Measurements from ENCODE around the gene TRIM27. TPM values are rescaled to one million over a fixed set of nuclear protein-coding genes. Genes with fewer than 3 reads are reported as not detected.
"Not testable (repeated sequence)": the region's sequence is repeated elsewhere in the genome, so short reads cannot be mapped to it uniquely, and the experiment has no call there.

TRIM27 gene
- polyA plus RNA-seq, 4 donors, result 64.2 to 94.0 (median 72.8) TPM

DNA sequence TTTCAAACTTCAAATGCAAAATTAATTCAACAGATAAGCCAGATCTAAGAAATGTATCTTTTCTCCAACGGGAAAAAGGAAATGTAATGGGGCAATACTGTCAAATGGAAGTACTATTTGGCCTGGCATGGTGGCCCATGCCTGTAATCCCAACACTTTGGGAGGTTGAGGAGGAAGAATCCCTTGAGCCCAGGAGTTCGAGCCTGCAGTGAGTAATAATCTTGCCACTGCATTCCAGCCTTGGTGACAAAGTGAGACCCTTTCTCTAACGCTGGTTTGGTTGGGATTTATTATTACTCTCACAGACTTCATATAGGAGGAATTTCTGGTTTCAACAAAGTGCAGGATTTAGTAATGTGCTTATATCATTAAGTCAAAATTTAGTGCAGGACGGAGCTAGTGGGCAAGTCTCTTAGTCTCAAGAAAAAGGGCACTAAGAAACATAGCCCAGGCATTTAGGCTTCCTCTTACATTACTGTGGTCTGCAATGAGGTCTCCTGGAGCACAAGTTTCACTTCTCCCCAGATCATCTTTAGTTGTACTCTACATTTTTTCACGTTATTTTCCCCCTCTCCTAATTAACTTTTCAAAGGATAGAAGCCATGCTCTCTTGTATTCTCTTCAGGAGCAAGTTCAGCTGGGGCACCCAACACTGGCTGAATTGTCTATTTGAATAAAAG is 23.1 kb downstream of the TRIM27 start:
- no peak for DNase-seq (ENCODE audit: low read depth in 4 of 4, low spot score in 3 of 4)

- no peak for DNase-seq (ENCODE audit: low read depth in 4 of 4, low spot score in 3 of 4)
These were observed 25.1 kb downstream of the TRIM27 start for GRCh38 chr6:28898710-28898965.

- DNase-seq (ENCODE audit: low read depth in 4 of 4, low spot score in 3 of 4), result no peak
These were observed 26.4 kb downstream of the TRIM27 start for GRCh38 chr6:28897369-28897745.

- peak; percentile 54 to 72 (median 62) for DNase-seq (ENCODE audit: low read depth in 4 of 4, low spot score in 3 of 4)
These were observed 27.0 kb downstream of the TRIM27 start for GRCh38 chr6:28896505-28897368.

- peak; percentile 91 to 97 (median 96) for DNase-seq (ENCODE audit: low read depth in 4 of 4, low spot score in 3 of 4)
These were observed 28.5 kb downstream of the TRIM27 start for GRCh38 chr6:28895131-28895812.

- no peak for DNase-seq (ENCODE audit: low read depth in 4 of 4, low spot score in 3 of 4)
These were observed 30.5 kb downstream of the TRIM27 start for GRCh38 chr6:28893172-28893799.

DNA sequence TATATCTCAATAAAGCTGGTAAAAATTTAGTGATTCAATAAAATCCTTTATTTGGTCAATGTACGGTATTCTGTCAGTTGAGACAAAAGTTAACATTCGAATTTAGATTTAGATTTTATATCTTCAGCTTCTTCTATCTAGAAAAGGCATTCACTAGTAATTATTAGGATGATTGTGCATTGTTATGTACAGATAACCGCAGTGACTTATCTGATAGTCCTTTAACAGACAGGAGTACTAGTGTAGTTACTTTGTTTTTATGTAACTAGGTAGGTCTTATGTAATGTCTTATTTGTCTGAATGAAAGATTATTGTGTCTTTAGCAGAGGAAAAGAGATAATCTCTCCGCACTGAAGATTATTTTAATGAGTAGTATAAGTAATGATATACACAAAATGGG is 31.3 kb downstream of the TRIM27 start:
- DNase-seq (ENCODE audit: low read depth in 4 of 4, low spot score in 3 of 4), result no peak

- no peak for DNase-seq (ENCODE audit: low read depth in 4 of 4, low spot score in 3 of 4)
These were observed 35.8 kb downstream of the TRIM27 start for GRCh38 chr6:28887796-28888496.

GRCh38 chr6:28886079-28886439 is 37.7 kb downstream of the TRIM27 start:
- DNase-seq (ENCODE audit: low read depth in 4 of 4, low spot score in 3 of 4), result no peak

- DNase-seq (ENCODE audit: low read depth in 4 of 4, low spot score in 3 of 4), result no peak
These were observed 39.2 kb downstream of the TRIM27 start for GRCh38 chr6:28884423-28885131.

DNA sequence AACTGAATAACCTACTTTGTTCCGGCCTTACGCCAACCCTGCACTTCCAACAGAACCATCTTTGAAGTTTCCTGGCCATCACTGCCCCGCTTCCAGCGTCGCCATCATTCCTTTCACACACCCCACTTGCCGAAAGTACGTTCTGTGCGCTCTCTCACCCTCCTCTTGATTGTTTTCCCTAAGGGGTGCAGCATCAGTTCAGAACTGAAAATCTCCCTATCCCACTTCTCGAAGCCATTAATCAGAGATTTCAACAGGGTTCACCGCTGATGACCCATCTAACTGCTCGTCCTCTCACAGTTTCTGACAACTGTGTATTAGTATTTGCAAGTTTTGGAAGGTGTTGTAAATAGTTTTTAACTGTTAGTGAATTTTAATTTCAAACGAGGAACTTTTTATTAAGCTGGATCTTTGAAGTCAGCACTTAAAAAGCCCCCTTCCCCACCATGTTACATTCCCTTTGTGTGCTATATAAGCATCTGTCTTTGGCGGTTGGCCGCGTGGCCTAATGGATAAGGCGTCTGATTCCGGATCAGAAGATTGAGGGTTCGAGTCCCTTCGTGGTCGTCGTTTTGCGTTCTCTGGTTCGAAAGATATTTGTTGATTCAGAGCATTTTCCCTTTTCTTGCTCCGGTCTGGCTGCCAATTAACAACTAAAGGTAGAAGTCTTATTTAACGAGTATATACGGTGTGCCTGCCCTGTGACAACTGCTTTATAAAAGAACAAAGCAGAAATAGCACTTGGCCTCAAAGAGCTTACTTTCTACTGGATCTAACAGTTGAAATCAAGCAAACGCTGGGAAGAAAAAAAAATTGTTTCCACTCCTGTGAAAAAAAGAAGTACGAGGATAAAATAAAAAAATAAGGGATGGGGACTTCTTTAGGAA is 42.6 kb downstream of the TRIM27 start:
- DNase-seq (ENCODE audit: low read depth in 4 of 4, low spot score in 3 of 4), result peak; percentile 62 to 77 (median 71)

GRCh38 chr6:28880519-28880893 is 43.3 kb downstream of the TRIM27 start:
- DNase-seq (ENCODE audit: low read depth in 4 of 4, low spot score in 3 of 4), result no peak

- DNase-seq (ENCODE audit: low read depth in 4 of 4, low spot score in 3 of 4), result no peak
These were observed 47.1 kb downstream of the TRIM27 start for GRCh38 chr6:28876710-28877109.

GRCh38 chr6:28875191-28875747 is 48.5 kb downstream of the TRIM27 start:
- DNase-seq (ENCODE audit: low read depth in 4 of 4, low spot score in 3 of 4), result no peak

- not testable (repeated sequence) for DNase-seq (ENCODE audit: low read depth in 4 of 4, low spot score in 3 of 4)
These were observed 51.5 kb downstream of the TRIM27 start for GRCh38 chr6:28872157-28872817.

- DNase-seq (ENCODE audit: low read depth in 4 of 4, low spot score in 3 of 4), result no peak
These were observed 52.2 kb downstream of the TRIM27 start for GRCh38 chr6:28871335-28872156.

DNA sequence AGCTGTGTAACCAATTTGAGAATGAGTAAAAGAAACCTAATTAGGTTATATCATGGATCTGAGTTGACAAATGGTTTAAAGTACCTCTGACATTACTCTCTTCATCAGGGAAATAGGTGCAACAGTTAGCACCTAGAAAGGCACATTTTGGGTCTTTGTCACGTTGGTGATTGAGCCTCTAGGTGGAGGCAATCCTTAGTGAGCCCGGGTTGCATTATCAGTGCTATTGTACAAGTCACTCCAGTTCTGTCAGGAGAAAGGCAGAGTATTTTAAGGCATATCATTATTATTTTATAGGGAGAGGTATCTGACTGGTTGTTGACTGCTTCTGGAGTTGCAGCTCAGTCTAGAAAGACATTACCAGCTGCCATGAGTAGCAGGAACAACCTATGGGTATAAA is 54.9 kb downstream of the TRIM27 start:
- no peak for DNase-seq (ENCODE audit: low read depth in 4 of 4, low spot score in 3 of 4)

GRCh38 chr6:28867086-28867409 is 56.7 kb downstream of the TRIM27 start:
- no peak for DNase-seq (ENCODE audit: low read depth in 4 of 4, low spot score in 3 of 4)

Data from left renal pelvis (tissue), 4 donors.